Right lobe of liver (tissue), 6 donors: ENCODE measurements around the gene RPL28. TPM values are rescaled to one million over a fixed set of nuclear protein-coding genes. Genes with fewer than 3 reads are reported as not detected.

Source experiments
- ATAC-seq, 4 donors: fragments of 200-7000 bp; cut with Tn5 transposase; one replicate each; pipeline ENCODE4 v1.9.1; 2020; ENCODE audit warnings: mild to moderate bottlenecking in 4 of 4, moderate library complexity in 4 of 4
- DNase-seq, 3 donors: peaks; one replicate each; pipeline ENCODE4 v3.0.0-alpha.2; 2020
- H3K27ac ChIP-seq, 3 donors: fragments of 200-600 bp; one replicate each; pipeline ENCODE4 v1.8.0; 2022
- H3K27me3 ChIP-seq, 2 donors: fragments of 200-600 bp; one replicate each; pipeline ENCODE4 v1.8.0; 2022
- H3K36me3 ChIP-seq, 4 donors: fragments of 200-600 bp; sonication (generic) in 1 of 4; one replicate each; pipeline versions ENCODE4 v1.5.1 to v1.8.0; 2017 to 2022; ENCODE audit warnings: control low read depth in 1 of 4
- H3K4me1 ChIP-seq, 4 donors: fragments of 200-600 bp; sonication (generic) in 1 of 4; one replicate each; pipeline versions ENCODE4 v1.5.1 to v1.8.0; 2017 to 2022; ENCODE audit warnings: control low read depth in 1 of 4
- H3K4me3 ChIP-seq, 3 donors: fragments of 200-600 bp; one replicate each; pipeline ENCODE4 v1.8.0; 2022
- H3K9me3 ChIP-seq, 4 donors: fragments of 200-600 bp; sonication (generic) in 1 of 4; one replicate each; pipeline versions ENCODE4 v1.5.1 to v1.8.0; 2017 to 2022; ENCODE audit warnings: control low read depth in 1 of 4
- POLR2A ChIP-seq: fragments of 450-650 bp; IDR thresholded peaks from one replicate; pipeline ENCODE4 v1.6.1; 2017; ENCODE audit warnings: antibody characterized with exemption, mild to moderate bottlenecking
- WGBS: methylation state at CpG from one replicate; pipeline ENCODE4 v1.1.6; 2018; ENCODE audit warnings: low coverage, low lambda C conversion rate; ENCODE audit not compliant: insufficient coverage; ENCODE audit errors: missing lambda C conversion rate; 5-methylcytosine and 5-hydroxymethylcytosine counted together
- intact Hi-C, 2 donors: fragments of 100-400 bp; cut with DNase I; formaldehyde crosslinking; loops; one replicate each; pipeline versions ENCODE4 v1.11.2 to v1.14.1; 2022
- total RNA-seq, 6 experiments: library from RNA; depleted of rRNA in 2 of 6; stranded (reverse); fragments of >200 nt in 2 of 6; fragmentation: NEBNext Ultra II Directional in 3 of 6; extraction: Animal tissue kit (Norgen Biotek cat#: 25700) in 3 of 6; gene quantifications; one replicate each; pipeline versions ENCODE4 v1.1.0 to v1.2.4, GENCODE V29; 2016 to 2023
- TF ChIP-seq, protein P1 (sequence below), 4 donors: fragments of 200-600 bp in 3 of 4; fragments of 450-650 bp in 1 of 4; IDR thresholded peaks; one replicate each; pipeline versions ENCODE4 v1.5.1 to v1.8.0; 2016 to 2022; ENCODE audit warnings: antibody characterized with exemption in 4 of 4, mild to moderate bottlenecking in 2 of 4
- donor health status: DM: no; HTN: yes; CAD: no.
- donor health status: DM: no; HTN: no; CAD: no.
- donor health status: DM: no; HTN: no; CAD: no.
- donor health status: DM: no; HTN: yes; CAD: no.
- donor health status: DM: no; HTN: yes; CAD: no.

RPL28 gene
- total RNA-seq, 6 experiments from 2014 or later, result 305 to 530 (median 455) TPM

DNA sequence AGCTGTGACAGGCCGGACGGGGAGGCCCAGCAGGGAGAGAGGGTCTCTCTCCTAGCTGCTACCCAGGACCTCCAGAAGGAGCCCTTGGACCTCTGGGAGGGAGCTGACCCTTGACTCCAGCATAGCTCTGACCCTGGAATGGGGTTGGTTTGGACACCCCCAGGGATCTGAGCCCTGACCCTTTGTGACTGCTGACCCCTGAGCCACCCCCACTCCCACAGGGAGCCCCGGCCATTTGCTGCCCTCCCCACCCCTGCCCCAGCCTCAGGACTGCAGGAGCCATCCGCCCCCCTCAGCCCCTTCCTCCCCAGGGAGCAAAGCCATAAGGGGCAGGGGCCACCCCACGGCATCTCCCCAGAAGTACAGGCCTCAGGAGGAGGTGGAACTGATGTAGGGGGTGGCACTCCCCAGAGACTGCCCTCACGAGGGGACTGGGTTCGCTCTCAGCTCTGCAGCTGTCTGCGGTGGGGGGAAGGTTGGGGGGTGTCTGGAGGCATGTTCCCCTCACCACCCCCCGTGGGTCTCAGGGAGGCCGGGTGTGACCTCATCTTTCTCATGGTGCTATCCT, 38.2 kb upstream of the RPL28 start:
- WGBS, result no CpG with 5 or more reads among the region's 10 CpGs
- TF ChIP-seq, protein P1, sequence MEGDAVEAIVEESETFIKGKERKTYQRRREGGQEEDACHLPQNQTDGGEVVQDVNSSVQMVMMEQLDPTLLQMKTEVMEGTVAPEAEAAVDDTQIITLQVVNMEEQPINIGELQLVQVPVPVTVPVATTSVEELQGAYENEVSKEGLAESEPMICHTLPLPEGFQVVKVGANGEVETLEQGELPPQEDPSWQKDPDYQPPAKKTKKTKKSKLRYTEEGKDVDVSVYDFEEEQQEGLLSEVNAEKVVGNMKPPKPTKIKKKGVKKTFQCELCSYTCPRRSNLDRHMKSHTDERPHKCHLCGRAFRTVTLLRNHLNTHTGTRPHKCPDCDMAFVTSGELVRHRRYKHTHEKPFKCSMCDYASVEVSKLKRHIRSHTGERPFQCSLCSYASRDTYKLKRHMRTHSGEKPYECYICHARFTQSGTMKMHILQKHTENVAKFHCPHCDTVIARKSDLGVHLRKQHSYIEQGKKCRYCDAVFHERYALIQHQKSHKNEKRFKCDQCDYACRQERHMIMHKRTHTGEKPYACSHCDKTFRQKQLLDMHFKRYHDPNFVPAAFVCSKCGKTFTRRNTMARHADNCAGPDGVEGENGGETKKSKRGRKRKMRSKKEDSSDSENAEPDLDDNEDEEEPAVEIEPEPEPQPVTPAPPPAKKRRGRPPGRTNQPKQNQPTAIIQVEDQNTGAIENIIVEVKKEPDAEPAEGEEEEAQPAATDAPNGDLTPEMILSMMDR (IDR thresholded peaks at IDR 0.05), result no peak
- no peak for TF ChIP-seq POLR2A
- Histone ChIP-seq H3K4me3 (no peak overlapping the region), H3K4me1 (no peaks in the 10 kb centered on the region), H3K27ac (no peak overlapping the region), H3K9me3 (no peaks in the 10 kb centered on the region), H3K27me3 (no peaks in the 10 kb centered on the region), H3K36me3 (no peaks in the 10 kb centered on the region)
- intact Hi-C loops, result no loop called here
- DNase-seq (no peak), ATAC-seq (no peak)

DNA sequence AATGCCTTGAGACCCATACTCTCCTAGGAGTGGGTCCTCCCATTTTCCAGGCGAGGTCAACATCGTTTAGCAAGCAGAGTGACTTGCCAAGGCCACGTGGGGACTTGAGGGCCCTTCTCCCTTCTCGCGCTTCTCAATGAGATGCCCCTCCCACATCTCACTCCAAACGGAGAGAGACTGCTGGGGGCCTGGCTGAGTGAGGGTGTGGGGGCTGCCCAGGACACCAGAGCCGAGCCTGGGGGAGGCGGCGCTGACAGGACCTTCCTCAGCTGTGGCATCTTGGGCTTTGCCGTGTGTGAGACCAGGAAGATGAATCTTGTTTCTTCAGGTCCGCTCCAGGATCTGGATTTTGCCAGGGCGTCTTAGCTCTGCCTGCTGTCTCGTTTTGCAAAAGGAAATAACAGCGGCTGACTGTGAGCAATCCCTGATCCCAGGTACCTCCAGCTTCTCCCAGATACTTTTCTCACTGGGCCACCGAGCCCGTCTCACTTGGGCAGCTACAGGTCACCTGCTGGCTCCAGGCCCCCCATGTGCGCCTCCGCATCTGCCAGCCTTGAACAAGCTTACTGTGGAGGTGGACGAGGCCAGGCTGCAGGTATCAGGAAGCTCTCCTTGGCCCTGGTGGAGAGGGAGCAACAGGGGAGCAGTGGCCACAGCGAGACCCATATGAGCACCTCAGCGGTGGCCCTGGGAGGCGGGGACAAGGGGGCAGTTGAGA, 37.3 kb upstream of the RPL28 start:
- Histone ChIP-seq H3K4me1 (peaks cover 0 to 2% (median 0%) of the 10 kb centered on the region in 4 donors), H3K9me3 (no peaks in the 10 kb centered on the region), H3K36me3 (no peaks in the 10 kb centered on the region), H3K27me3 (peaks cover 0 to 7% of the 10 kb centered on the region in 2 donors), H3K27ac (no peak overlapping the region), H3K4me3 (no peak overlapping the region)
- TF ChIP-seq, protein P1 (IDR thresholded peaks at IDR 0.05), result no peak
- TF ChIP-seq POLR2A, result no peak
- intact Hi-C loops, result no loop called here
- DNase-seq (no peak), ATAC-seq (no peak)
- WGBS, result 91% methylated on average over 10 of the region's 22 CpGs

DNA sequence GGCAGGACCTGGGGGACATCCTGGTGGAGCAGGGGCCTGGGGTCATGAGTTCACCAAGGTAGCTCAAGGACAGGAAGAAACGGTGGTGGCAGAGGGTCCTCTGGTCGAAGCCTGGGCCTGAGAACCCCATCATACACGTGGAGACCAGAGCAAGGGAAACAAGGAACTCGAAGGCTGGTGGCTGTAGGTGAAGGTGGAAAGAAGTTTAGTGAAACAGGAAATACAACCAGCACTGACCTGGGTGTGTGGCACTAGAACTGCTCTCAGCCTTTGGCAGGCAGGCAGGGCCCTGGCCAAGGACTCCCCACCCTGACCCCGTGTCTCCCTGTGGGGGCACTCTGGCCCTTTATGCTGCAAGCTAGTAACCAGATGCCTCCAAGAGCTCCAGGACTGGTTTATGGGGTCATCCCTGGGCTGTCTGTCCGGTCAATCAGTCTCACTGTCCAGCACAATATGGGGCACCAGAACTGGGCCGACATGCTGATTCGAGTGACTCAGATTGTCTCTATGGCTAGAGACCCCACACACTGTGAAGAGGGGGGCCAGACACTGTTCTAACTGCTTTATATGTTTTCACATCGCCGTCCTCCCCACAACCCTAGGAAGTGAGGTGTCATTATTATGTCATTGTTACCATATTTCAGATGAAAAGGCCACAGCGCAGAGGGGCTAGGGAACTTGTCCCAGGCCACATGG, 35.0 kb upstream of the RPL28 start:
- intact Hi-C loops, result no loop called here
- ATAC-seq (no peak), DNase-seq (no peak)
- H3K27me3 ChIP-seq, result peaks cover 0 to 11% of the 10 kb centered on the region in 2 donors
- H3K27ac ChIP-seq, result no peak overlapping the region
- H3K4me1 ChIP-seq, result peaks cover 0 to 6% (median 0%) of the 10 kb centered on the region in 4 donors
- WGBS, result 48% methylated on average over 7 of the region's 11 CpGs
- H3K36me3 ChIP-seq, result no peaks in the 10 kb centered on the region
- TF ChIP-seq POLR2A, result no peak
- TF ChIP-seq, protein P1 (IDR thresholded peaks at IDR 0.05), result no peak
- H3K9me3 ChIP-seq, result no peaks in the 10 kb centered on the region
- H3K4me3 ChIP-seq, result no peak overlapping the region

DNA sequence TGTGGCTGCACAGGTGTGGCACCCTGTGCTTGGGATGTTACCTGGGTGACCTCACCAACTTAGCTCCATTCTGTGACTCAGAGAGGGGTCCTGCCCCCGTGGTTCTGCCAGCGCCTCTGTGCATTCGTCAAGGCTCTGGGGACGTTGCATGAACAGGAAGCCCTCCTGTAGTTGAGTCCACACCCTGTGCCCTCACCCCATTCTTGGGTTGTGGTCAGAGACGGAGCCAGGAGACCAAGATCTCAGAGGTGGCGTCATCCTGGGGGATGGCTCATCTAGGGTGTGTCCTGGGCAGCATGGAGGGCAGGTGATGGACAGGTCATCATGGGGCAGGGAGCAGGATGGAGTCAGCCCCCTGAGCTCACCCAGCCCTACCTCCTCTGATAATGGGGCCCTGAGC, 33.7 kb upstream of the RPL28 start:
- no CpG with 5 or more reads among the region's 6 CpGs for WGBS
- Histone ChIP-seq H3K27ac (no peak overlapping the region), H3K9me3 (no peaks in the 10 kb centered on the region), H3K4me1 (peaks cover 0 to 6% (median 0%) of the 10 kb centered on the region in 4 donors), H3K27me3 (peaks cover 0 to 11% of the 10 kb centered on the region in 2 donors), H3K36me3 (no peaks in the 10 kb centered on the region), H3K4me3 (no peak overlapping the region)
- DNase-seq (no peak), ATAC-seq (no peak)
- TF ChIP-seq, protein P1 (IDR thresholded peaks at IDR 0.05), result no peak
- no peak for TF ChIP-seq POLR2A
- intact Hi-C loops, result no loop called here
